Measurements from ENCODE around the gene SPART. TPM values are rescaled to one million over a fixed set of nuclear protein-coding genes. Genes with fewer than 3 reads are reported as not detected.
A peak's percentile ranks its signal among the peaks of the same experiment; 100 is the strongest.

The SPART gene
- total RNA-seq, 4 donors from 2014 or later = 33.9 to 51.2 (median 38.1) TPM

- DNase-seq (ENCODE audit: low spot score in 2 of 2) = no peak
- intact Hi-C loops (cut with DNase I; ENCODE audit: low total_unique reads) = no loop called here
- no peak overlapping the region for H3K4me3 ChIP-seq (ENCODE audit: low read depth, poor library complexity, severe bottlenecking)
- TF ChIP-seq POLR2A (IDR thresholded peaks at IDR 0.05) (no peak), CTCF (IDR thresholded peaks at IDR 0.05) (no peak)
Observed at GRCh38 chr13:36288794-36289391, 57.3 kb downstream of the SPART start.

GRCh38 chr13:36286006-36286405 is 60.2 kb downstream of the SPART start:
- no peak overlapping the region for H3K4me3 ChIP-seq (ENCODE audit: low read depth, poor library complexity, severe bottlenecking)
- DNase-seq (ENCODE audit: low spot score in 2 of 2) = no peak
- WGBS, 2 donors = 69 to 88% methylated on average over 2 of the region's 2 CpGs
- TF ChIP-seq CTCF (IDR thresholded peaks at IDR 0.05) = no peak
- no peak for TF ChIP-seq POLR2A (IDR thresholded peaks at IDR 0.05)
- intact Hi-C loops (cut with DNase I; ENCODE audit: low total_unique reads) = no loop called here

GRCh38 chr13:36282821-36283432 is 63.3 kb downstream of the SPART start:
- 41 to 48% methylated on average over 6 of the region's 6 CpGs for WGBS, 2 donors
- intact Hi-C loops (cut with DNase I; ENCODE audit: low total_unique reads) = no loop called here

DNA sequence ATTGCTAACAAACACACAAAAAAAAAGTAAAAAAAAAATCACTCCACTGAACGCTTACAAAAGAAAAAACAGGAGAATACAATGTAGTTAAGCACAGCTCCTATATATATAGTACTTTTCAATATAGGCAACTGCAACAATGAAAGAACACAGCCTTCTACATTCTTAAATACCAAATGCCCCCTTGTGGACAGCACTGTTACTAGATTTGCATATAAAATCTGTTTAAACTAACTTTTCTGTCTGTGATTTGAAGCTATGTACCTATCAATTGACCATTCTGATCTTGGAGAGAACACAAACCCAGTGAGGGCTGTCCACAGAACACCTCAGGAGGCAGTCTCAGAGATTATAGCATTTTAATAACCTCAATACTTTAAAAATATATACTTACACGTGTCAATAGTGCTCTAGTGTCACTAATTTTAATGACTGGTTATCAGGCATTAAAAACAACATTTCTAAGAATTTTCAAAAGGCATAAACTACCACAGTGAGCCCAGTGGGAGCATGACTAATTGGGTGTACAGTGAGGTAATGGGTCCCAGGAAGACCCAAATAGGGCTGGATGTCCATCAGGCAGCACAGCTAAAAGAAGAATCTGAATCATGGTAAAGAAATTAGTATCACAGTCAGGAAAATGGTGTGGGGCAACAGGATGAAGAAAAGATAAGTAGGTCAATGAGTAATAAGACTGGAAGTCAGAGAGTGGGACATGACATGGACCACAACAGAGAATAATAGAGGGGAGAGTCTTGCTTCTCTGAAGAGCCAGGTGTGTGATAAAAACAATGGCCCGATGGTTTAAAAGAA is 70.8 kb downstream of the SPART start:
- no peak overlapping the region for H3K4me3 ChIP-seq (ENCODE audit: low read depth, poor library complexity, severe bottlenecking)
- intact Hi-C loops (cut with DNase I; ENCODE audit: low total_unique reads) = loop anchor here (5.0 kb wide), 1 partner anchor 298 kb away; no protein-coding TSS in a partner anchor
- 64 to 66% methylated on average over 3 of the region's 3 CpGs for WGBS, 2 donors
- no peak for TF ChIP-seq CTCF (IDR thresholded peaks at IDR 0.05)
- TF ChIP-seq POLR2A (IDR thresholded peaks at IDR 0.05) = no peak
- DNase-seq (ENCODE audit: low spot score in 2 of 2) = no peak

More at GRCh38 chr13:36282821-36283432, 63.3 kb downstream of the SPART start:
- DNase-seq (ENCODE audit: low spot score in 2 of 2) = no peak
- H3K4me3 ChIP-seq (ENCODE audit: low read depth, poor library complexity, severe bottlenecking) = no peak overlapping the region
- TF ChIP-seq POLR2A (IDR thresholded peaks at IDR 0.05) = no peak
- TF ChIP-seq CTCF (IDR thresholded peaks at IDR 0.05) = peak in 1 of 3 donors; percentile 12

DNA sequence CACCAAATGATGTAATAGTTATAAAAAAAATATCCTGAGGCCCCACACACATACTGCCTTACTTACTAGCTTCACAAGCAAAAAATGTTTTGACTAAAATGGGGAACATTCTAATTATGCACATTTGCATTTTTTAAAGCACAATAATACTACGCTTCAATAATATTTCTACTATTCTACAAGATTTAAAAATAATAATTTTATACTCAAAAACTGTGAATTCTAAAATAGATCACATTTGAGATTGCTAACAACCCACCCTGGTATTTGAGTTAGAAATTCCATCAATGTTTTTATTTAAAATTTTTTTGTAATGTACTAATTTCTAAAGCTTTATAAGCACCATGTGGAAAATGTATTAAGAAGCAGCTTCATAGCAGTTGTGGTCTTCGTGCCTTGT is 72.8 kb downstream of the SPART start:
- DNase-seq (ENCODE audit: low spot score in 2 of 2) = no peak
- TF ChIP-seq CTCF (IDR thresholded peaks at IDR 0.05) (no peak), POLR2A (IDR thresholded peaks at IDR 0.05) (no peak)
- H3K4me3 ChIP-seq (ENCODE audit: low read depth, poor library complexity, severe bottlenecking) = no peak overlapping the region
- intact Hi-C loops (cut with DNase I; ENCODE audit: low total_unique reads) = no loop called here
- 90 to 94% methylated on average over 2 of the region's 2 CpGs for WGBS, 2 donors
